Measurements from ENCODE around the gene DENND1B. TPM values are rescaled to one million over a fixed set of nuclear protein-coding genes. Genes with fewer than 3 reads are reported as not detected.
A peak's percentile ranks its signal among the peaks of the same experiment; 100 is the strongest.

DENND1B gene
- total RNA-seq, 1 experiment from 2014 or later: 20.9 TPM

- no peak for DNase-seq (ENCODE audit: unreplicated experiment)
- Mint-ChIP-seq H3K9me3 (ENCODE audit: unreplicated experiment) (no peaks in the 10 kb centered on the region), H3K4me1 (ENCODE audit: insufficient read depth, unreplicated experiment) (peaks cover 42% of the 10 kb centered on the region), H3K27me3 (ENCODE audit: insufficient read depth, unreplicated experiment) (no peaks in the 10 kb centered on the region), H3K27ac (ENCODE audit: low read depth, unreplicated experiment) (peak overlapping the region; percentile 72), H3K36me3 (ENCODE audit: insufficient read depth, unreplicated experiment) (peaks cover 5% of the 10 kb centered on the region), H3K4me3 (ENCODE audit: unreplicated experiment) (peak overlapping the region; percentile 67)
- intact Hi-C loops (cut with micrococcal nuclease): loop anchor here (5.0 to 10.0 kb wide), 3 partner anchors 133 to 693 kb away; partner anchors contain the start of gene C1orf53
- no peak for TF ChIP-seq CTCF (IDR thresholded peaks at IDR 0.05; ENCODE audit: unreplicated experiment)
- BruUV-seq (replicated peaks): no TSS peak
- ChIA-PET POLR2A (interaction anchor here (1.0 to 4.9 kb wide), 6 partner anchors 9 to 96 kb away, joined by 3 to 35 read pairs (median 6); no protein-coding TSS in a partner anchor), CTCF (interaction anchor here (0.6 to 3.2 kb wide), 6 partner anchors 8 to 918 kb away, joined by 3 to 13 read pairs (median 5); no protein-coding TSS in a partner anchor)
These were observed 3.2 kb downstream of the DENND1B start for GRCh38 chr1:197771904-197772556.

GRCh38 chr1:197771386-197771785 lies 3.9 kb downstream of the DENND1B start:
- CTCF ChIA-PET: interaction anchor here (0.6 to 3.2 kb wide), 7 partner anchors 10 to 919 kb away, joined by 3 to 13 read pairs (median 4); no protein-coding TSS in a partner anchor
- no peak overlapping the region for H3K27ac Mint-ChIP-seq (ENCODE audit: low read depth, unreplicated experiment)
- intact Hi-C loops (cut with micrococcal nuclease): loop anchor here (5.0 to 10.0 kb wide), 3 partner anchors 133 to 693 kb away; partner anchors contain the start of gene C1orf53

DNA sequence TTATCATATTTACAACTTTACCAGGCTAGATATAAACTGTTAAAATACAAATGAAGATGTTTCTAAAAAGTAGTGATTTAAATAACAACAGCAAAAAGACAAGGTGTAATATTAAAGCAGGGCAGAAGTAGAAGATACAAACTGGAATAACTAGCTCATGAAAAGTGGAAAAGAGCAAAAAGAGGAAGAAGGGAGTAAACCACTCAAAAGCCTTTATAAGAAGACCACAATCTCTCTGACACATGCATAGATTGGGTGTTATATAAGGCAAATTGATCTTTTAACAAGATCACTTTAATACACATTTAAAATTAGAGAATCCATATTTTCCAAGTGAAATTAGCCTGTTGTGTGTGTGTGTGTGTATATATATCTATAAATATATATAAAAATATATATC lies 5.0 kb downstream of the DENND1B start:
- Mint-ChIP-seq H3K27me3 (ENCODE audit: insufficient read depth, unreplicated experiment) (no peaks in the 10 kb centered on the region), H3K27ac (ENCODE audit: low read depth, unreplicated experiment) (no peak overlapping the region), H3K4me3 (ENCODE audit: unreplicated experiment) (no peak overlapping the region), H3K36me3 (ENCODE audit: insufficient read depth, unreplicated experiment) (peaks cover 11% of the 10 kb centered on the region), H3K9me3 (ENCODE audit: unreplicated experiment) (no peaks in the 10 kb centered on the region), H3K4me1 (ENCODE audit: insufficient read depth, unreplicated experiment) (peaks cover 30% of the 10 kb centered on the region)
- DNase-seq (ENCODE audit: unreplicated experiment): no peak
- no TSS peak for BruUV-seq (replicated peaks)
- POLR2A ChIA-PET: interaction anchor here (0.7 to 4.9 kb wide), 7 partner anchors 9 to 1989 kb away, joined by 3 to 35 read pairs (median 3); no protein-coding TSS in a partner anchor
- CTCF ChIA-PET: interaction anchor here (0.5 kb wide), 1 partner anchor 684 kb away, joined by 3 read pairs; no protein-coding TSS in a partner anchor
- intact Hi-C loops (cut with micrococcal nuclease): loop anchor here (5.0 to 10.0 kb wide), 3 partner anchors 135 to 695 kb away; partner anchors contain the start of gene C1orf53
- TF ChIP-seq CTCF (IDR thresholded peaks at IDR 0.05; ENCODE audit: unreplicated experiment): no peak

More at GRCh38 chr1:197771386-197771785, 3.9 kb downstream of the DENND1B start:
- Mint-ChIP-seq H3K27me3 (ENCODE audit: insufficient read depth, unreplicated experiment) (no peaks in the 10 kb centered on the region), H3K9me3 (ENCODE audit: unreplicated experiment) (no peaks in the 10 kb centered on the region), H3K36me3 (ENCODE audit: insufficient read depth, unreplicated experiment) (peaks cover 11% of the 10 kb centered on the region), H3K4me3 (ENCODE audit: unreplicated experiment) (no peak overlapping the region), H3K4me1 (ENCODE audit: insufficient read depth, unreplicated experiment) (peaks cover 39% of the 10 kb centered on the region)
- no peak for DNase-seq (ENCODE audit: unreplicated experiment)
- TF ChIP-seq CTCF (IDR thresholded peaks at IDR 0.05; ENCODE audit: unreplicated experiment): no peak
- POLR2A ChIA-PET: interaction anchor here (0.7 to 4.9 kb wide), 5 partner anchors 8 to 97 kb away, joined by 3 to 35 read pairs (median 3); no protein-coding TSS in a partner anchor
- no TSS peak for BruUV-seq (replicated peaks)

DNA sequence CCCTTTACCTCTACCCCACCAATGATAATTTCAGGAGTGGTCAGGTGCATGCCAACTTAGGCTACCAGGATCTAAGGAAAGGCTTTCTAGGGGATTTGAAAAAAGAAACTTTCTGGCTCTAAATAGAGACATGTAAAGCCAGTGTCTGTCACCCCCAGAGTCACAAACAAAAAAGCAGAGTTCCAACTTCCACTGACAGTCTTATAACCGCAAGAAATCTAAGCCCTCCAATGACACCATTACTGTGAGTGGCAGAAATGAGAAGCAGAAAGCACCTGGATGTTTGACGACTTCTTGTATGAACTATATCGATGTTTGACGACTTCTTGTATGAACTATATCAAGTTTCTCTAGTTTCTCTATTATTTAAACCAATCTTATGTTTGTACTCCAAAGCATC lies 6.0 kb downstream of the DENND1B start:
- Mint-ChIP-seq H3K27me3 (ENCODE audit: insufficient read depth, unreplicated experiment) (no peaks in the 10 kb centered on the region), H3K4me3 (ENCODE audit: unreplicated experiment) (no peak overlapping the region), H3K27ac (ENCODE audit: low read depth, unreplicated experiment) (no peak overlapping the region), H3K36me3 (ENCODE audit: insufficient read depth, unreplicated experiment) (peaks cover 11% of the 10 kb centered on the region), H3K9me3 (ENCODE audit: unreplicated experiment) (no peaks in the 10 kb centered on the region), H3K4me1 (ENCODE audit: insufficient read depth, unreplicated experiment) (peaks cover 30% of the 10 kb centered on the region)
- ChIA-PET POLR2A (interaction anchor here (0.7 to 4.9 kb wide), 5 partner anchors 9 to 134 kb away, joined by 3 to 35 read pairs (median 5); no protein-coding TSS in a partner anchor), CTCF (interaction anchor here (0.7 to 0.9 kb wide), 2 partner anchors 154 to 156 kb away, joined by 4 to 5 read pairs; no protein-coding TSS in a partner anchor)
- no peak for TF ChIP-seq CTCF (IDR thresholded peaks at IDR 0.05; ENCODE audit: unreplicated experiment)
- BruUV-seq (replicated peaks): no TSS peak
- intact Hi-C loops (cut with micrococcal nuclease): no loop called here
- DNase-seq (ENCODE audit: unreplicated experiment): no peak
